Sigmoid colon (tissue), 4 donors: ENCODE results near the gene SVBP.

Experiments used
- POLR2AphosphoS5 ChIP-seq, 4 donors: sonication (generic); formaldehyde crosslinking; IDR thresholded peaks; one replicate each; pipeline ENCODE4 v1.6.1; 2017; ENCODE audit warnings: antibody characterized with exemption in 4 of 4
- TF ChIP-seq, protein P1 (sequence below), 4 experiments: fragments of 450-650 bp in 3 of 4; fragments of 200-600 bp in 1 of 4; IDR thresholded peaks; one replicate each; pipeline ENCODE4 v1.5.1; 2016 to 2019; ENCODE audit warnings: antibody characterized with exemption in 4 of 4, mild to moderate bottlenecking in 3 of 4, moderate library complexity in 2 of 4

DNA sequence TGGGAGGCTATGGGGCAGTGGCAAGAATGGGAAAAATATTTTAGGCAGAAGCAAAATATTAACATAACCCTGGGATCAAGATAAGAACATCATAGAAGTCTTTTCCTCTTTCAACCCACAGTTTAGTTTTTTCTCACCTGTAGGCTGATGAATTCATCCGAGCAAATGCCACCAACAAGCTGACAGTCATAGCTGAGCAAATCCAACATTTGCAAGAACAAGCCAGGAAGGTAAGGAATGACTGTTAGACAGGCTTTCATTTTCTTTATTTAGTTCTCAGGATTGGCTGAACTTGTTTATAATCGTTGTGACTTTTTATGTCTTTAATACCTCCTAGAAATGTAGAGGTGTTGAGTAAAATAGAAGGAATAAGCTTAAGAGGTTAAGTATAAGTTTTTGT is 43.8 kb downstream of the SVBP start:
- TF ChIP-seq, protein P1, sequence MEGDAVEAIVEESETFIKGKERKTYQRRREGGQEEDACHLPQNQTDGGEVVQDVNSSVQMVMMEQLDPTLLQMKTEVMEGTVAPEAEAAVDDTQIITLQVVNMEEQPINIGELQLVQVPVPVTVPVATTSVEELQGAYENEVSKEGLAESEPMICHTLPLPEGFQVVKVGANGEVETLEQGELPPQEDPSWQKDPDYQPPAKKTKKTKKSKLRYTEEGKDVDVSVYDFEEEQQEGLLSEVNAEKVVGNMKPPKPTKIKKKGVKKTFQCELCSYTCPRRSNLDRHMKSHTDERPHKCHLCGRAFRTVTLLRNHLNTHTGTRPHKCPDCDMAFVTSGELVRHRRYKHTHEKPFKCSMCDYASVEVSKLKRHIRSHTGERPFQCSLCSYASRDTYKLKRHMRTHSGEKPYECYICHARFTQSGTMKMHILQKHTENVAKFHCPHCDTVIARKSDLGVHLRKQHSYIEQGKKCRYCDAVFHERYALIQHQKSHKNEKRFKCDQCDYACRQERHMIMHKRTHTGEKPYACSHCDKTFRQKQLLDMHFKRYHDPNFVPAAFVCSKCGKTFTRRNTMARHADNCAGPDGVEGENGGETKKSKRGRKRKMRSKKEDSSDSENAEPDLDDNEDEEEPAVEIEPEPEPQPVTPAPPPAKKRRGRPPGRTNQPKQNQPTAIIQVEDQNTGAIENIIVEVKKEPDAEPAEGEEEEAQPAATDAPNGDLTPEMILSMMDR (IDR thresholded peaks at IDR 0.05) = no peak
- no peak for TF ChIP-seq POLR2AphosphoS5 (IDR thresholded peaks at IDR 0.05)
